ENCODE measurements around the gene AMPD3.

The AMPD3 gene

DNA sequence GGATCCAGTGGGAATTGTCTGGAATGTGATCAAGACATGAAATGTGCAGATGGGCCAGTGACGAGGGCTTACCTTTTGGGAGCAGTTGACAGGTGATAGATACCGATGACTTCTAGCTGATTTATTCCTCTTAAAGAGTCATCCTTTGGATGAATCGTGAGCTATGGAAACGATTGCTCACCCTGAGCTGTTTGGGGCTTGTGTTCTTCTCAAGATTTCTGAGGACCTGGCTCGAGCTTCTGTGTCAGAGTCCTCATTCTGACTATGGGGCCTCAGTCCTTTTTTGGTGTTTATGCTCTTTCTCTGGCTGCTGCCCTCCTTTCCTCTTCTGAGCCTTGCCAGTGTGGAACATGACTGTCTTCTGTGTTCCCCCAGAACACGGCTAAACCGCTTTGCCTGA, 11.9 kb upstream of the AMPD3 start:
- no peak overlapping the region for H2BK12ac ChIP-seq (ENCODE audit: low read length in 2 of 2)
- no peak overlapping the region for H3K4me3 ChIP-seq (ENCODE audit: insufficient read depth in 1 of 2, low read depth in 1 of 2, low read length in 2 of 2)
- no peak overlapping the region for H3K14ac ChIP-seq (ENCODE audit: low read length in 2 of 2)
- H3K4me2 ChIP-seq (ENCODE audit: low read length, poor library complexity, severe bottlenecking) = no peak overlapping the region
- H3K36me3 ChIP-seq (ENCODE audit: control insufficient read depth in 1 of 2, insufficient read depth in 2 of 2, low read depth in 1 of 2, low read length in 2 of 2) = peaks cover 0 to 3% of the 10 kb centered on the region in 2 experiments
- no peak overlapping the region for H2AFZ ChIP-seq (ENCODE audit: low read depth, low read length)
- H3K18ac ChIP-seq (ENCODE audit: low read depth in 1 of 2, low read length in 2 of 2) = no peak overlapping the region
- H3K9me3 ChIP-seq (ENCODE audit: control insufficient read depth, low read length) = no peaks in the 10 kb centered on the region
- H3K27me3 ChIP-seq (ENCODE audit: control insufficient read depth in 1 of 2, insufficient read depth in 1 of 2, low read length in 2 of 2) = no peaks in the 10 kb centered on the region
- H3K4me1 ChIP-seq (ENCODE audit: control insufficient read depth, insufficient read depth, low read depth, low read length) = no peaks in the 10 kb centered on the region
- no peak for DNase-seq
- no peak overlapping the region for H2BK5ac ChIP-seq (ENCODE audit: low read depth, low read length, poor library complexity, severe bottlenecking)
- no peak overlapping the region for H3K9ac ChIP-seq (ENCODE audit: low read length)
- no peak overlapping the region for H2AK5ac ChIP-seq (ENCODE audit: low read length, severe bottlenecking)
- no peak overlapping the region for H4K8ac ChIP-seq (ENCODE audit: low read length)
- H3K4ac ChIP-seq (ENCODE audit: low read depth in 1 of 2, low read length in 2 of 2) = no peak overlapping the region
- 83% methylated on average over 5 of the region's 7 CpGs for WGBS
- no peak overlapping the region for H3K27ac ChIP-seq (ENCODE audit: low read length, poor library complexity, severe bottlenecking)
- H2BK120ac ChIP-seq (ENCODE audit: low read depth, low read length) = no peak overlapping the region
- no peak overlapping the region for H2BK15ac ChIP-seq (ENCODE audit: low read depth, poor library complexity, severe bottlenecking)
- no peaks in the 10 kb centered on the region for H3K79me1 ChIP-seq (replicated peaks; ENCODE audit: low read length, poor library complexity, severe bottlenecking)
- no peak overlapping the region for H4K91ac ChIP-seq (ENCODE audit: low read length)
- H3K23ac ChIP-seq (ENCODE audit: low read length in 2 of 2) = no peak overlapping the region

DNA sequence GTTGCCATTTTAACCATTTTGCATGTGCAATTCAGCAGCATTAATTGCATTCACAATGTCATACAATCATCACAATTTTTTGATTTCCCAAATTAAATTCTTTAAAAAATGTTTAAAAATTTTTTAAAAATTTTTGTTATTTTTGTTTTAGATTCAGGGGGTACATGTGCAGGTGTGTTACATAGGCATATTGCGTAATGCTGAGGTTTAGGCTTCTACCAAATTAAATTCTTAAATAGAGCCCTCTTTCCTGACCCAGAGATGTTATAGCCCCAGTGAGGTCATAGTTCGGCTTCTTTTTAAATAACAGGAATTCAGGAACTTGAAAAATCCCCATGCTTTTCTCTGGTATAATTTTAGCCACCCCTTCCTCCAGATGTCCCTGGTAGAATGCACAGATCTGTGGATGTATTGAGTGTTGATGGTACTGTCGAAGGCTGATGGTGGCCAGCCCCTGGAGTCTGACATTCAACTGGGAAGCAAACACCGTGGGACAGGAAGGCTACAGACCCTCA, 11.3 kb upstream of the AMPD3 start:
- Histone ChIP-seq H3K4me1 (ENCODE audit: control insufficient read depth, insufficient read depth, low read depth, low read length) (no peaks in the 10 kb centered on the region), H2BK15ac (ENCODE audit: low read depth, poor library complexity, severe bottlenecking) (no peak overlapping the region), H4K91ac (ENCODE audit: low read length) (no peak overlapping the region), H4K8ac (ENCODE audit: low read length) (no peak overlapping the region), H3K4me3 (ENCODE audit: insufficient read depth in 1 of 2, low read depth in 1 of 2, low read length in 2 of 2) (no peak overlapping the region), H3K79me1 (replicated peaks; ENCODE audit: low read length, poor library complexity, severe bottlenecking) (no peaks in the 10 kb centered on the region), H2BK12ac (ENCODE audit: low read length in 2 of 2) (no peak overlapping the region), H2BK120ac (ENCODE audit: low read depth, low read length) (no peak overlapping the region), H3K9ac (ENCODE audit: low read length) (no peak overlapping the region), H3K4ac (ENCODE audit: low read depth in 1 of 2, low read length in 2 of 2) (no peak overlapping the region), H3K23ac (ENCODE audit: low read length in 2 of 2) (no peak overlapping the region), H3K9me3 (ENCODE audit: control insufficient read depth, low read length) (no peaks in the 10 kb centered on the region), H3K18ac (ENCODE audit: low read depth in 1 of 2, low read length in 2 of 2) (no peak overlapping the region), H2BK5ac (ENCODE audit: low read depth, low read length, poor library complexity, severe bottlenecking) (no peak overlapping the region), H2AFZ (ENCODE audit: low read depth, low read length) (no peak overlapping the region), H3K4me2 (ENCODE audit: low read length, poor library complexity, severe bottlenecking) (no peak overlapping the region), H3K27me3 (ENCODE audit: control insufficient read depth in 1 of 2, insufficient read depth in 1 of 2, low read length in 2 of 2) (no peaks in the 10 kb centered on the region), H2AK5ac (ENCODE audit: low read length, severe bottlenecking) (no peak overlapping the region), H3K27ac (ENCODE audit: low read length, poor library complexity, severe bottlenecking) (no peak overlapping the region), H3K36me3 (ENCODE audit: control insufficient read depth in 1 of 2, insufficient read depth in 2 of 2, low read depth in 1 of 2, low read length in 2 of 2) (peaks cover 0 to 3% of the 10 kb centered on the region in 2 experiments), H3K14ac (ENCODE audit: low read length in 2 of 2) (no peak overlapping the region)
- WGBS = 100% methylated on average over 2 of the region's 4 CpGs
- DNase-seq = no peak

DNA sequence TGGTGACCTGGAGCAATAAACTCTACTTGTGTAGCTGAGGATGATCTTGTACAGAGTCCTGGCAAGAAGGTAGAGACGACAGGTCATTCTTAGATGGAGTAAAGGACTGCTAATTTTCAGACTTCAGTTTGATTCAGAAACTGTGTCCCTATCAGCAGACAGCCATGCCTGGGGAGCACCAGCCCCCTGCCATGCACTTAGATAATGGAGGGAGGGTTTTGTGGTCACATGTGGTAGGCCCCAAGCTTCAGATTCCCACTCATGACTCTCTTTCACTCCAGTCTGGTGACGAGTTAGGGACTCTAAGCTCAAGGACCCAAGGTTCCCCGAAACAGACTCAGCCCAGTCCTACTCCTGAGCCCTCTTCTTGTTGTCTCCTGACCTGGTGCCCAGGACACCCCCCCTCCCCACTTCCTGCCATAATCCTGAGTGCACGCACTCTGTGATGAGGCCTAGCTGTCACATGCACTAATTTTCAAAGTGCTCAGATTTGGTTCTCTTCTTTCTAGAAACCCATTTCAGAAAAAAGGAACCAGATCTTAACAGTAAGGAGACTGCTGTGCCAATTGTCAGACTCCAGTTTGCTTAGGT, 10.2 kb upstream of the AMPD3 start:
- peaks cover 0 to 3% of the 10 kb centered on the region in 2 experiments for H3K36me3 ChIP-seq (ENCODE audit: control insufficient read depth in 1 of 2, insufficient read depth in 2 of 2, low read depth in 1 of 2, low read length in 2 of 2)
- H3K18ac ChIP-seq (ENCODE audit: low read depth in 1 of 2, low read length in 2 of 2) = no peak overlapping the region
- H3K4ac ChIP-seq (ENCODE audit: low read depth in 1 of 2, low read length in 2 of 2) = no peak overlapping the region
- no peaks in the 10 kb centered on the region for H3K27me3 ChIP-seq (ENCODE audit: control insufficient read depth in 1 of 2, insufficient read depth in 1 of 2, low read length in 2 of 2)
- no peaks in the 10 kb centered on the region for H3K79me1 ChIP-seq (replicated peaks; ENCODE audit: low read length, poor library complexity, severe bottlenecking)
- no peak overlapping the region for H2AK5ac ChIP-seq (ENCODE audit: low read length, severe bottlenecking)
- no peak overlapping the region for H3K14ac ChIP-seq (ENCODE audit: low read length in 2 of 2)
- 74% methylated on average over 4 of the region's 4 CpGs for WGBS
- H3K27ac ChIP-seq (ENCODE audit: low read length, poor library complexity, severe bottlenecking) = no peak overlapping the region
- no peak overlapping the region for H2AFZ ChIP-seq (ENCODE audit: low read depth, low read length)
- H2BK15ac ChIP-seq (ENCODE audit: low read depth, poor library complexity, severe bottlenecking) = no peak overlapping the region
- no peak overlapping the region for H3K9ac ChIP-seq (ENCODE audit: low read length)
- no peak overlapping the region for H3K4me3 ChIP-seq (ENCODE audit: insufficient read depth in 1 of 2, low read depth in 1 of 2, low read length in 2 of 2)
- H2BK120ac ChIP-seq (ENCODE audit: low read depth, low read length) = no peak overlapping the region
- H3K9me3 ChIP-seq (ENCODE audit: control insufficient read depth, low read length) = no peaks in the 10 kb centered on the region
- H2BK5ac ChIP-seq (ENCODE audit: low read depth, low read length, poor library complexity, severe bottlenecking) = no peak overlapping the region
- H3K4me2 ChIP-seq (ENCODE audit: low read length, poor library complexity, severe bottlenecking) = no peak overlapping the region
- H2BK12ac ChIP-seq (ENCODE audit: low read length in 2 of 2) = no peak overlapping the region
- H4K8ac ChIP-seq (ENCODE audit: low read length) = no peak overlapping the region
- no peak overlapping the region for H3K23ac ChIP-seq (ENCODE audit: low read length in 2 of 2)
- DNase-seq = no peak
- no peak overlapping the region for H4K91ac ChIP-seq (ENCODE audit: low read length)
- H3K4me1 ChIP-seq (ENCODE audit: control insufficient read depth, insufficient read depth, low read depth, low read length) = peaks cover 5% of the 10 kb centered on the region

DNA sequence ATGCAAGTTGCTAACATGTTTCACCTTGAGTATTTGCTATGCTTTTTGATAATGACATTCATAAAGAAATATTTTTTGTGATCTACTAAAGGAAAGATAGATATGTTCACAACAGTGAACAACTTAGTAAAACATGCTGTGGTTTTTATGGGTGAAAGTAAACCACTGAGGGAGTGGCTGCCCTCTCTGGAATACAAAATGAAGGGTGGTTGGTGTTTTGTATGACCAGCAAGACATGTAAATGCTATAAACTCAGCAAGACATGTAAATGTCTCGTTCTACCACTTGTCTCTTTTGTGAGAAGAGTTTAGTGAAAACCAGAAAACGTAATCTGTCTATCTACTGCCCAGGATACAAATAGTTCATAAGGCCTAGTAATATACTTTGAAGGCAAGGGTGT, 7.6 kb upstream of the AMPD3 start:
- no peak overlapping the region for H2AK5ac ChIP-seq (ENCODE audit: low read length, severe bottlenecking)
- no peak for DNase-seq
- no peak overlapping the region for H4K91ac ChIP-seq (ENCODE audit: low read length)
- H3K9me3 ChIP-seq (ENCODE audit: control insufficient read depth, low read length) = no peaks in the 10 kb centered on the region
- H3K79me1 ChIP-seq (replicated peaks; ENCODE audit: low read length, poor library complexity, severe bottlenecking) = peaks cover 7% of the 10 kb centered on the region
- H3K4me1 ChIP-seq (ENCODE audit: control insufficient read depth, insufficient read depth, low read depth, low read length) = peaks cover 20% of the 10 kb centered on the region
- H2BK5ac ChIP-seq (ENCODE audit: low read depth, low read length, poor library complexity, severe bottlenecking) = no peak overlapping the region
- H3K14ac ChIP-seq (ENCODE audit: low read length in 2 of 2) = no peak overlapping the region
- H3K36me3 ChIP-seq (ENCODE audit: control insufficient read depth in 1 of 2, insufficient read depth in 2 of 2, low read depth in 1 of 2, low read length in 2 of 2) = no peaks in the 10 kb centered on the region
- H4K8ac ChIP-seq (ENCODE audit: low read length) = no peak overlapping the region
- 93% methylated on average over 2 of the region's 2 CpGs for WGBS
- no peak overlapping the region for H2AFZ ChIP-seq (ENCODE audit: low read depth, low read length)
- H3K4ac ChIP-seq (ENCODE audit: low read depth in 1 of 2, low read length in 2 of 2) = no peak overlapping the region
- no peak overlapping the region for H3K23ac ChIP-seq (ENCODE audit: low read length in 2 of 2)
- no peak overlapping the region for H3K4me3 ChIP-seq (ENCODE audit: insufficient read depth in 1 of 2, low read depth in 1 of 2, low read length in 2 of 2)
- H2BK15ac ChIP-seq (ENCODE audit: low read depth, poor library complexity, severe bottlenecking) = no peak overlapping the region
- H3K18ac ChIP-seq (ENCODE audit: low read depth in 1 of 2, low read length in 2 of 2) = no peak overlapping the region
- H3K9ac ChIP-seq (ENCODE audit: low read length) = no peak overlapping the region
- no peak overlapping the region for H2BK120ac ChIP-seq (ENCODE audit: low read depth, low read length)
- H3K27ac ChIP-seq (ENCODE audit: low read length, poor library complexity, severe bottlenecking) = no peak overlapping the region
- H2BK12ac ChIP-seq (ENCODE audit: low read length in 2 of 2) = no peak overlapping the region
- no peak overlapping the region for H3K4me2 ChIP-seq (ENCODE audit: low read length, poor library complexity, severe bottlenecking)
- H3K27me3 ChIP-seq (ENCODE audit: control insufficient read depth in 1 of 2, insufficient read depth in 1 of 2, low read length in 2 of 2) = no peaks in the 10 kb centered on the region
